ENCODE results near the gene ZBTB17.
"Not testable (repeated sequence)": the region's sequence is repeated elsewhere in the genome, so short reads cannot be mapped to it uniquely, and the experiment has no call there.

ZBTB17 gene

GRCh38 chr1:15892857-15893599, 82.9 kb downstream of the ZBTB17 start:
- not testable (repeated sequence) for DNase-seq (ENCODE audit: low read depth)

All from CMK (cell line).